AG10803 (cell line): ENCODE results near the gene TTLL11.

Experiments
- DNase-seq: peaks from one replicate; pipeline ENCODE4 v3.0.0; 2010; ENCODE audit warnings: low read depth
- H3K4me3 ChIP-seq: 2 replicates; pipeline ENCODE4 v1.5.1; 2011; ENCODE audit warnings: mild to moderate bottlenecking, low read length, control low read depth
- CTCF ChIP-seq: conservative IDR thresholded peaks from 2 replicates; pipeline ENCODE4 v1.5.1; 2011; ENCODE audit warnings: mild to moderate bottlenecking, low read length, control low read depth, inconsistent platforms

Gene TTLL11

DNA sequence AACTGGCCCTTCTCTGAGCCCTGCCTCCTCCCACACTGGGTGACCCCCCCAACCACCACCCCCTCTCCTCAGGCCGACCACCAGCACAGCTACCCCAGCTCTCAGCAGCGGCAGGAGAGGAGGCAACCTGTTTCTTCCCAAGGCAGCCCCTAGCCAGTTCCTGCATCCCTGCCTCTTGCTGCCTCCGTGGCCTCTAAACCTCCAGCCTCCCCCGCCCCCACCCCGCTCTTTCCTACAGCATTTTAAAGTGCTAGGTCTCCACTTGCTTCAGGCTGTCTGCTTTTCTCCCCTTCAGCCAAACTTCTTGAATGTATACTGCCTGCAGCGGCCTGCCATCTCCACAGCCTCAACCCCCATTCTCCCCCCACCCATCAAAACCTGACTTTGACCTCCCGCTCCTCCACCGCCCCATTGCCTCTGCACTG, 306.1 kb downstream of the TTLL11 start:
- H3K4me3 ChIP-seq: no peak overlapping the region
- DNase-seq: no peak
- TF ChIP-seq CTCF: no peak

- DNase-seq: no peak
- TF ChIP-seq CTCF: no peak
- no peak overlapping the region for H3K4me3 ChIP-seq
Observed at GRCh38 chr9:121786543-121786948, 306.6 kb downstream of the TTLL11 start.

- TF ChIP-seq CTCF: no peak
- no peak for DNase-seq
- H3K4me3 ChIP-seq: no peak overlapping the region
Observed at GRCh38 chr9:121785673-121786542, 307.2 kb downstream of the TTLL11 start.

GRCh38 chr9:121784731-121785411, 308.2 kb downstream of the TTLL11 start:
- no peak for TF ChIP-seq CTCF
- DNase-seq: no peak
- no peak overlapping the region for H3K4me3 ChIP-seq

DNA sequence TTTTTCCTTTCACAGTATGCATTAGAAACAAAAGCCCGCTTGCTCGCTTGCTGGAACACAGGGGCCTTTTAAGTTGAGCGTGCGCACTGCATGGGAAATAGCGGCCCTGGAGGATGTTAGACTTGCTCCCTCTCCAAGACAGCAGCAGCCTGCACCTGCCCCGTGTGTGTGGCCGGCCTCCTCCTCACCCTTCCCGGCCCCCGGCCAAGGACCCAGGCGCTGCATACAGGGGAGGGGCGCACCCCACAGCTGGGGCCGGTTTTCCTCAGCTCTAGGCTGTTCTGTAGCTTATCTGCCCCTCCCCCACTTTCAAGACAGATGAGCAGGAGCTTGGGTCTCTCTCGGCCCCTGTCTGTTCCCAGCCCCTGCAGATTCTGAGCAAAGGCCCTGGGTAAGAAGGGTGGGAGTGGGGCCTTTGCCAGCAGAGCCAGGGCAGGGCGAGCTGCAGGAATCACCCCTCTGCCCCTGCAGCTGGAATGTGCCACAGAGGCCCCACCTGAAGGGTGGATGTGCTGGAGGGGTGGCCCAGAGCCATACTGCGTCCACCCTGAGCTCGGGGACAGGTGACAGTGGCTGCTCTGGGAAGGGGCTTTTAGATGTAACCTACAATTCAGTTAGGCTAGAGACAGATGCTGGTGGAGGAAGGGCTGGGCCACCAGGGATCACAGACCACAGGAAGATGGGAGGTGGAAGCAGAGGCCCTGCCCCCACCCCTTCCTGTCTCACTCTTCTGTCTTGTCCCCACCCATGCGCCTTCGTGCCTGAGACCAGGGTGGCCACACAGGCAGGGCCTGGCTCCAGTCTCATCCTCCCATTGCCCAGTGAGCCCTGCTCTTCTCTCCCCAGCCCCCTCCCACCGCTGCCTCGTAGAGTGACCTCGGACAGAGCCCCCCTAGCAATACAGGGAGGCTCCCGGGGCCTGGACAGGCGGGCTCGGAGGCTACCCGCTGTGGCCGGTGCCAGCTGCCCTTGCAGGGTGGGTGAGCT, 309.3 kb downstream of the TTLL11 start:
- no peak for DNase-seq

GRCh38 chr9:121783111-121783510, 310.0 kb downstream of the TTLL11 start:
- DNase-seq: no peak
- no peak for TF ChIP-seq CTCF
- H3K4me3 ChIP-seq: no peak overlapping the region

More for the DNA sequence above, 309.3 kb downstream of the TTLL11 start:
- no peak overlapping the region for H3K4me3 ChIP-seq
- TF ChIP-seq CTCF: no peak
